HepG2 (cell line): ENCODE data around the gene OTUD7B. TPM values are rescaled to one million over a fixed set of nuclear protein-coding genes. Genes with fewer than 3 reads are reported as not detected.

Source experiments
- FOXA1 ChIP-seq, 2 experiments: fragments of 450-650 bp in 1 of 2; sonication (generic) in 1 of 2; formaldehyde crosslinking in 1 of 2; IDR thresholded peaks; 2 replicates each; pipeline versions ENCODE4 v1.4.0 to v1.6.1; 2016 to 2020; ENCODE audit warnings: missing genetic modification reagents in 1 of 2
- NAIF1 ChIP-seq: sonication (generic); formaldehyde crosslinking; IDR thresholded peaks from 2 replicates; pipeline ENCODE4 v1.5.0; 2020; ENCODE audit warnings: mild to moderate bottlenecking, missing genetic modification reagents, borderline replicate concordance
- PREB ChIP-seq: sonication (generic); formaldehyde crosslinking; IDR thresholded peaks from 2 replicates; pipeline ENCODE4 v1.4.0; 2020; ENCODE audit warnings: missing genetic modification reagents
- SP1 ChIP-seq, 2 experiments: fragments of 450-650 bp in 1 of 2; sonication (generic) in 1 of 2; formaldehyde crosslinking in 1 of 2; IDR thresholded peaks; 2 replicates each; pipeline versions ENCODE4 v1.4.0 to v1.6.1; 2016 to 2020; ENCODE audit warnings: missing genetic modification reagents in 1 of 2
- ZBTB40 ChIP-seq, 2 experiments: fragments of 450-650 bp in 1 of 2; sonication (generic) in 1 of 2; formaldehyde crosslinking in 1 of 2; IDR thresholded peaks; 2 replicates each; pipeline versions ENCODE4 v1.6.1 to v1.8.0; 2016 to 2022; ENCODE audit warnings: antibody characterized with exemption in 1 of 2, mild to moderate bottlenecking in 1 of 2, missing genetic modification reagents in 1 of 2
- ZBTB44 ChIP-seq: sonication (generic); formaldehyde crosslinking; IDR thresholded peaks from 2 replicates; pipeline ENCODE4 v1.4.0; 2020; ENCODE audit warnings: missing genetic modification reagents
- ZNF225 ChIP-seq: sonication (generic); formaldehyde crosslinking; IDR thresholded peaks from 2 replicates; pipeline ENCODE4 v1.4.0; 2020; ENCODE audit warnings: mild to moderate bottlenecking, missing genetic modification reagents
- polyA plus RNA-seq, 8 experiments: library from polyadenylated mRNA; depleted of rRNA in 3 of 8; stranded (reverse) in 7 of 8; unstranded in 1 of 8; fragments of >200 nt; fragmentation: Illumina TruSeq in 4 of 8; extraction: Trizol in 4 of 8; gene quantifications; 2 replicates each; pipeline versions ENCODE4 v1.2.1 to v1.2.3, GENCODE V29; 2011 to 2016; ENCODE audit warnings: low read depth in 4 of 8, missing spikeins in 1 of 8, mixed read lengths in 1 of 8; ENCODE audit not compliant: insufficient read depth in 1 of 8
- total RNA-seq, 5 experiments: library from RNA; depleted of rRNA; stranded (reverse); fragments of >200 nt; fragmentation: Illumina TruSeq; extraction: Trizol; gene quantifications; 2 replicates each; pipeline ENCODE4 v1.2.3, GENCODE V29; 2016; ENCODE audit warnings: low read depth in 1 of 5
- TF ChIP-seq, protein P1 (sequence below): sonication (generic); formaldehyde crosslinking; IDR thresholded peaks from 2 replicates; pipeline ENCODE4 v1.4.0; 2020; ENCODE audit warnings: missing genetic modification reagents, mild to moderate bottlenecking, borderline replicate concordance
- TF ChIP-seq, protein P2 (sequence below): sonication (generic); formaldehyde crosslinking; IDR thresholded peaks from 2 replicates; pipeline ENCODE4 v1.5.0; 2020; ENCODE audit warnings: mild to moderate bottlenecking, missing genetic modification reagents

The OTUD7B gene
- total and polyA plus RNA-seq, 2 of the 13 experiments (the other 11 are each of a cell fraction or from before 2014, with no cell fraction given): 5.1 to 11.2 TPM

- TF ChIP-seq ZBTB40 (IDR thresholded peaks at IDR 0.05) (no peak), ZBTB40 (CRISPR knock-in tag; IDR thresholded peaks at IDR 0.05) (no peak), ZBTB44 (CRISPR knock-in tag) (no peak), PREB (CRISPR knock-in tag) (no peak), FOXA1 (IDR thresholded peaks at IDR 0.05) (no peak), FOXA1 (CRISPR knock-in tag; IDR thresholded peaks at IDR 0.05) (no peak), SP1 (IDR thresholded peaks at IDR 0.05) (no peak), SP1 (CRISPR knock-in tag; IDR thresholded peaks at IDR 0.05) (no peak), ZNF225 (CRISPR knock-in tag) (no peak), NAIF1 (no peak; the same call in 1 of the 2 replicates)
- TF ChIP-seq, protein P1, sequence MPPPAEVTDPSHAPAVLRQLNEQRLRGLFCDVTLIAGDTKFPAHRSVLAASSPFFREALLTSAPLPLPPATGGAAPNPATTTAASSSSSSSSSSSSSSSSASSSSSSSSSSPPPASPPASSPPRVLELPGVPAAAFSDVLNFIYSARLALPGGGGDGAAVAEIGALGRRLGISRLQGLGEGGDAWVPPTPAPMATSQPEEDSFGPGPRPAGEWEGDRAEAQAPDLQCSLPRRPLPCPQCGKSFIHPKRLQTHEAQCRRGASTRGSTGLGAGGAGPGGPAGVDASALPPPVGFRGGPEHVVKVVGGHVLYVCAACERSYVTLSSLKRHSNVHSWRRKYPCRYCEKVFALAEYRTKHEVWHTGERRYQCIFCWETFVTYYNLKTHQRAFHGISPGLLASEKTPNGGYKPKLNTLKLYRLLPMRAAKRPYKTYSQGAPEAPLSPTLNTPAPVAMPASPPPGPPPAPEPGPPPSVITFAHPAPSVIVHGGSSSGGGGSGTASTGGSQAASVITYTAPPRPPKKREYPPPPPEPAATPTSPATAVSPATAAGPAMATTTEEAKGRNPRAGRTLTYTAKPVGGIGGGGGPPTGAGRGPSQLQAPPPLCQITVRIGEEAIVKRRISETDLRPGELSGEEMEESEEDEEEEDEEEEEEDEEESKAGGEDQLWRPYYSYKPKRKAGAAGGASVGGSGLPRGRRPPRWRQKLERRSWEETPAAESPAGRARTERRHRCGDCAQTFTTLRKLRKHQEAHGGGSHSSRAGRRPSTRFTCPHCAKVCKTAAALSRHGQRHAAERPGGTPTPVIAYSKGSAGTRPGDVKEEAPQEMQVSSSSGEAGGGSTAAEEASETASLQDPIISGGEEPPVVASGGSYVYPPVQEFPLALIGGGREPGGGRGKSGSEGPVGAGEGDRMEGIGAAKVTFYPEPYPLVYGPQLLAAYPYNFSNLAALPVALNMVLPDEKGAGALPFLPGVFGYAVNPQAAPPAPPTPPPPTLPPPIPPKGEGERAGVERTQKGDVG (CRISPR knock-in tag): no peak
- TF ChIP-seq, protein P2, sequence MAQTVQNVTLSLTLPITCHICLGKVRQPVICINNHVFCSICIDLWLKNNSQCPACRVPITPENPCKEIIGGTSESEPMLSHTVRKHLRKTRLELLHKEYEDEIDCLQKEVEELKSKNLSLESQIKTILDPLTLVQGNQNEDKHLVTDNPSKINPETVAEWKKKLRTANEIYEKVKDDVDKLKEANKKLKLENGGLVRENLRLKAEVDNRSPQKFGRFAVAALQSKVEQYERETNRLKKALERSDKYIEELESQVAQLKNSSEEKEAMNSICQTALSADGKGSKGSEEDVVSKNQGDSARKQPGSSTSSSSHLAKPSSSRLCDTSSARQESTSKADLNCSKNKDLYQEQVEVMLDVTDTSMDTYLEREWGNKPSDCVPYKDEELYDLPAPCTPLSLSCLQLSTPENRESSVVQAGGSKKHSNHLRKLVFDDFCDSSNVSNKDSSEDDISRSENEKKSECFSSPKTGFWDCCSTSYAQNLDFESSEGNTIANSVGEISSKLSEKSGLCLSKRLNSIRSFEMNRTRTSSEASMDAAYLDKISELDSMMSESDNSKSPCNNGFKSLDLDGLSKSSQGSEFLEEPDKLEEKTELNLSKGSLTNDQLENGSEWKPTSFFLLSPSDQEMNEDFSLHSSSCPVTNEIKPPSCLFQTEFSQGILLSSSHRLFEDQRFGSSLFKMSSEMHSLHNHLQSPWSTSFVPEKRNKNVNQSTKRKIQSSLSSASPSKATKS (CRISPR knock-in tag): no peak
These were observed 122.1 kb downstream of the OTUD7B start (continued) for GRCh38 chr1:149888247-149888998.
